Hepatocyte (in vitro differentiated cells): ENCODE measurements around the gene CASP6. TPM values are rescaled to one million over a fixed set of nuclear protein-coding genes. Genes with fewer than 3 reads are reported as not detected.

Experiments used
- DNase-seq: peaks from one replicate; pipeline ENCODE4 v3.0.0-alpha.2; 2016; ENCODE audit warnings: low spot score
- H2AFZ ChIP-seq: fragments of 200-600 bp; sonication (generic); 2 replicates; pipeline ENCODE4 v1.6.0; 2016; ENCODE audit warnings: antibody characterized with exemption, mild to moderate bottlenecking
- H3K27ac ChIP-seq: fragments of 200-600 bp; sonication (generic); 2 replicates; pipeline ENCODE4 v1.5.1; 2016; ENCODE audit warnings: mild to moderate bottlenecking
- H3K27me3 ChIP-seq: fragments of 200-600 bp; sonication (generic); 2 replicates; pipeline ENCODE4 v1.6.1; 2016
- H3K36me3 ChIP-seq: fragments of 200-600 bp; sonication (generic); replicated peaks from 2 replicates; pipeline ENCODE4 v1.5.1; 2016; ENCODE audit warnings: low read depth; ENCODE audit not compliant: insufficient read depth
- H3K4me1 ChIP-seq: fragments of 200-600 bp; sonication (generic); 2 replicates; pipeline ENCODE4 v1.5.1; 2016; ENCODE audit warnings: mild to moderate bottlenecking, moderate library complexity; ENCODE audit not compliant: insufficient read depth
- H3K4me2 ChIP-seq: fragments of 200-600 bp; sonication (generic); 2 replicates; pipeline ENCODE4 v1.6.0; 2016
- H3K4me3 ChIP-seq: fragments of 200-600 bp; sonication (generic); 2 replicates; pipeline ENCODE4 v1.5.1; 2016; ENCODE audit warnings: mild to moderate bottlenecking
- H3K79me2 ChIP-seq: fragments of 200-600 bp; sonication (generic); 2 replicates; pipeline ENCODE4 v1.6.0; 2017; ENCODE audit warnings: mild to moderate bottlenecking
- H3K9me2 ChIP-seq: fragments of 200-600 bp; sonication (generic); replicated peaks from 2 replicates; pipeline ENCODE4 v1.6.0; 2017; ENCODE audit warnings: mild to moderate bottlenecking; ENCODE audit not compliant: insufficient read depth
- H3K9me3 ChIP-seq: fragments of 200-600 bp; sonication (generic); 2 replicates; pipeline ENCODE4 v1.5.1; 2016; ENCODE audit warnings: low read depth, mild to moderate bottlenecking
- H4K20me1 ChIP-seq: fragments of 200-600 bp; sonication (generic); 2 replicates; pipeline ENCODE4 v1.6.0; 2016; ENCODE audit warnings: mild to moderate bottlenecking; ENCODE audit not compliant: insufficient read depth, poor library complexity, severe bottlenecking
- CTCF ChIP-seq: fragments of 200-600 bp; sonication (generic); IDR thresholded peaks from 2 replicates; pipeline ENCODE4 v1.5.1; 2016; ENCODE audit warnings: antibody characterized with exemption, mild to moderate bottlenecking; ENCODE audit not compliant: poor library complexity
- EZH2 ChIP-seq: fragments of 200-600 bp; sonication (generic); IDR thresholded peaks from 2 replicates; pipeline ENCODE4 v1.6.1; 2016; ENCODE audit warnings: antibody characterized with exemption, mild to moderate bottlenecking, borderline replicate concordance
- EZH2phosphoT487 ChIP-seq: fragments of 200-600 bp; sonication (generic); IDR thresholded peaks from one replicate; pipeline ENCODE4 v1.6.1; 2018; ENCODE audit warnings: antibody characterized with exemption, mild to moderate bottlenecking, low read depth, moderate library complexity; ENCODE audit not compliant: unreplicated experiment, severe bottlenecking
- WGBS: methylation state at CpG from one replicate; pipeline ENCODE4 v1.1.6; 2016; ENCODE audit warnings: low lambda C conversion rate; ENCODE audit errors: missing lambda C conversion rate; 5-methylcytosine and 5-hydroxymethylcytosine counted together
- polyA plus RNA-seq: library from polyadenylated mRNA; unstranded; fragments of >200 nt; fragmentation: Nextera tagmentation; extraction: Ambion mirVana; gene quantifications from 2 replicates; pipeline ENCODE4 v1.2.1, GENCODE V29; 2016
- total RNA-seq: library from RNA; depleted of rRNA; stranded (reverse); fragments of >200 nt; gene quantifications from 2 replicates; pipeline ENCODE4 v1.2.3, GENCODE V29; 2014

The CASP6 gene
- total and polyA plus RNA-seq, 2 experiments from 2014 or later, result 78.4 to 83.4 TPM

GRCh38 chr4:109655396-109655795 is 47.8 kb downstream of the CASP6 start:
- Histone ChIP-seq H3K9me2 (no peaks in the 10 kb centered on the region), H3K9me3 (no peaks in the 10 kb centered on the region), H3K4me3 (no peak overlapping the region), H3K36me3 (no peaks in the 10 kb centered on the region), H3K27ac (no peak overlapping the region), H4K20me1 (no peaks in the 10 kb centered on the region), H3K4me2 (no peak overlapping the region), H3K4me1 (no peaks in the 10 kb centered on the region), H3K79me2 (no peaks in the 10 kb centered on the region), H2AFZ (no peak overlapping the region), H3K27me3 (no peaks in the 10 kb centered on the region)
- DNase-seq, result no peak
- WGBS, result 62% methylated on average over 6 of the region's 6 CpGs
- no peak for TF ChIP-seq EZH2phosphoT487

- TF ChIP-seq EZH2 (no peak), CTCF (no peak), EZH2phosphoT487 (no peak)
- no peaks in the 10 kb centered on the region for H3K27me3 ChIP-seq
- H3K79me2 ChIP-seq, result no peaks in the 10 kb centered on the region
- no peaks in the 10 kb centered on the region for H4K20me1 ChIP-seq
- no peak overlapping the region for H3K4me3 ChIP-seq
- H3K27ac ChIP-seq, result no peak overlapping the region
- no peak for DNase-seq
- no peaks in the 10 kb centered on the region for H3K4me1 ChIP-seq
- 95% methylated on average over 1 of the region's 1 CpG for WGBS
- H3K9me2 ChIP-seq, result no peaks in the 10 kb centered on the region
- H3K9me3 ChIP-seq, result peaks cover 4% of the 10 kb centered on the region
- no peak overlapping the region for H3K4me2 ChIP-seq
- H3K36me3 ChIP-seq, result no peaks in the 10 kb centered on the region
- no peak overlapping the region for H2AFZ ChIP-seq
These were observed 53.4 kb downstream of the CASP6 start for GRCh38 chr4:109649872-109650271.

GRCh38 chr4:109648997-109649575 is 54.2 kb downstream of the CASP6 start:
- no peak overlapping the region for H3K4me3 ChIP-seq
- H3K36me3 ChIP-seq, result no peaks in the 10 kb centered on the region
- H3K4me2 ChIP-seq, result no peak overlapping the region
- H3K9me3 ChIP-seq, result peaks cover 4% of the 10 kb centered on the region
- WGBS, result 87% methylated on average over 2 of the region's 2 CpGs
- no peak overlapping the region for H3K27ac ChIP-seq
- no peaks in the 10 kb centered on the region for H4K20me1 ChIP-seq
- no peak overlapping the region for H2AFZ ChIP-seq
- DNase-seq, result no peak
- no peaks in the 10 kb centered on the region for H3K9me2 ChIP-seq
- no peaks in the 10 kb centered on the region for H3K27me3 ChIP-seq
- H3K4me1 ChIP-seq, result no peaks in the 10 kb centered on the region
- no peak for TF ChIP-seq EZH2
- TF ChIP-seq CTCF, result no peak
- TF ChIP-seq EZH2phosphoT487, result no peak
- H3K79me2 ChIP-seq, result no peaks in the 10 kb centered on the region

- no peaks in the 10 kb centered on the region for H3K79me2 ChIP-seq
- H4K20me1 ChIP-seq, result no peaks in the 10 kb centered on the region
- no peak overlapping the region for H3K4me2 ChIP-seq
- no peaks in the 10 kb centered on the region for H3K4me1 ChIP-seq
- H2AFZ ChIP-seq, result no peak overlapping the region
- no peak overlapping the region for H3K27ac ChIP-seq
- peaks cover 4% of the 10 kb centered on the region for H3K9me3 ChIP-seq
- H3K36me3 ChIP-seq, result no peaks in the 10 kb centered on the region
- no peak overlapping the region for H3K4me3 ChIP-seq
- WGBS, result 64% methylated on average over 5 of the region's 5 CpGs
- H3K27me3 ChIP-seq, result no peaks in the 10 kb centered on the region
- DNase-seq, result no peak
- TF ChIP-seq EZH2phosphoT487, result no peak
- no peak for TF ChIP-seq EZH2
- no peak for TF ChIP-seq CTCF
- H3K9me2 ChIP-seq, result no peaks in the 10 kb centered on the region
These were observed 54.8 kb downstream of the CASP6 start for GRCh38 chr4:109648266-109648996.
